ENCODE results near the gene AFF2.

AFF2 gene

DNA sequence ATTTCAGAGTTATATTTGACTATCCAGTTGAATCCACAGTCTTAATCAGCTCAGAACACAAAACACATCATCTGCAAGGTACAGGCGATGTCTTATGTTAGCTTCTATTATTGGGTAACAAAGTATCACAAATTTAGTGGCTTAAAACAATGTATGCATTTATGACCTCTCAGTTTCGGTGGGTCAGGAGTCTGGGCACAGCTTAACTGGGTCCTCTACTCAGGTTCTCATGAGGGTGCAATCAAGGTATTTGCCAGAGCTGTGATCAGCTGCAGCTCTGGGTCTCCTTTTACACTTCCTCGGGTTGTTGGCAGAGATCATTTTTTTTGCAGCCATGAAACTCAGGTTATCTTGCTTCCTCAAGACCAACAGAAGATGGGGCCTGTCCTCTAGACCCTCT, 505.8 kb downstream of the AFF2 start:
- H3K4me3 ChIP-seq (ENCODE audit: low read depth, low read length): no peak overlapping the region

DNA sequence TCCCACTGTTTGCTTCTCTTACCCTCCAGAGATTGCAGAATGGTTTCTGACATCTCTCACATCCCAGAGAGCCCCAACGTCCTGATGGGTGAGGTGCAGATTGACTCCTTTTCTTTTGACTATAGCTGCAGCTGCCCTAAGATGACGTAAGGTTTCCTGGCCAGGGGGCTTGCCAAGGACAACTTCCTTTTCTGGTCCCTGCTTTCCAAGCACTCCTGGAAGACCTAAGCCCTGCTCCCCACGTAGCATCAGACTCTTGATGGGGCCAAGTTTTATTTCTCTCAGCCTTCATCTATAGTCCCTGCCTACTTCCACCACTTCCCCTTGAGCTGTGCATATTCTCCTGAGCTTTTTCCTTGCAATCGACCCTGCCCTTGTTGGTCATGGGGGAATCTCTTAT, 507.0 kb downstream of the AFF2 start:
- TF ChIP-seq, protein P1, sequence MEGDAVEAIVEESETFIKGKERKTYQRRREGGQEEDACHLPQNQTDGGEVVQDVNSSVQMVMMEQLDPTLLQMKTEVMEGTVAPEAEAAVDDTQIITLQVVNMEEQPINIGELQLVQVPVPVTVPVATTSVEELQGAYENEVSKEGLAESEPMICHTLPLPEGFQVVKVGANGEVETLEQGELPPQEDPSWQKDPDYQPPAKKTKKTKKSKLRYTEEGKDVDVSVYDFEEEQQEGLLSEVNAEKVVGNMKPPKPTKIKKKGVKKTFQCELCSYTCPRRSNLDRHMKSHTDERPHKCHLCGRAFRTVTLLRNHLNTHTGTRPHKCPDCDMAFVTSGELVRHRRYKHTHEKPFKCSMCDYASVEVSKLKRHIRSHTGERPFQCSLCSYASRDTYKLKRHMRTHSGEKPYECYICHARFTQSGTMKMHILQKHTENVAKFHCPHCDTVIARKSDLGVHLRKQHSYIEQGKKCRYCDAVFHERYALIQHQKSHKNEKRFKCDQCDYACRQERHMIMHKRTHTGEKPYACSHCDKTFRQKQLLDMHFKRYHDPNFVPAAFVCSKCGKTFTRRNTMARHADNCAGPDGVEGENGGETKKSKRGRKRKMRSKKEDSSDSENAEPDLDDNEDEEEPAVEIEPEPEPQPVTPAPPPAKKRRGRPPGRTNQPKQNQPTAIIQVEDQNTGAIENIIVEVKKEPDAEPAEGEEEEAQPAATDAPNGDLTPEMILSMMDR (IDR thresholded peaks at IDR 0.05; ENCODE audit: low read depth, low read length): no peak
- no peak overlapping the region for H3K4me3 ChIP-seq (ENCODE audit: low read depth, low read length)

More for the DNA sequence above, 505.8 kb downstream of the AFF2 start:
- TF ChIP-seq, protein P1 (IDR thresholded peaks at IDR 0.05; ENCODE audit: low read depth, low read length): no peak

DNA sequence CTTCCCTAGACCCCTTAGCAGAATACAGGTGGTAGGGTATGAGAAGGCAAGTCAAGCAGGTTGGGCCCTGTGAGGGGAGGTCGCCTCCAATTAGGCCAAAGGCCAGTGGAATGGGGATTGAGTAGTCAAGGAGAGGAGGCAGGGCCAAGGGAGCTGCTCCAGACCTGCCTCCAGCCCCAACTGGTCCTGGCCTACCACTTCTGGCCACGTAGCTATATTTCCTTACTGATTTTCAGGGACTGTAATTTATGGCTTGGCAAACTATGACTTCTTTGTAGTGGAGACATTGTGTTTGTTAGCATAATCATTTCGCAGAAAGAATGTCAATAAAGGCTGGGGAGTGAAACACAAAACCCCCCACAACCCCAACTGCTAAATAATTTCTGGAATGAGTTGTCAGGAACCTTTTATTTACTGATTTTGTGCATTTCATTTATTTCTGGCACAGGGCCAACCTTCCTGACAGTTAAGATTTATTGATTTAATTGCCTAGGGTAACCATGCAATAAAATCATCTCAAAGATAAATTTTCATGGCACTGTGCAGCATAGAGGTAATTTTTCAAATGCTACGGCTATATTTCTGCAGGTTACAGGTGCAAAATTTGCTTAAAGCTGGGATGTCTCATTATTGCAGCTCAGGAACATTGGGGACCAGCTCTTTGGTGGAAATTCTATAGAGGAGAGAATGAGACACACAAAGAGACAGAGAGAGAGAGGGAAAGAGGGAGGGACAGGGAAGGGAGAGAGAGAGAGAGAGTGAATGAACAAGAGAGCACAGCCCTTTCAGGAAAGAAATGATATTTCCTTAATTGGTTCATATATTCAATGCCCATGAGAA, 509.8 kb downstream of the AFF2 start:
- no peak overlapping the region for H3K4me3 ChIP-seq (ENCODE audit: low read depth, low read length)
- TF ChIP-seq, protein P1 (IDR thresholded peaks at IDR 0.05; ENCODE audit: low read depth, low read length): no peak

DNA sequence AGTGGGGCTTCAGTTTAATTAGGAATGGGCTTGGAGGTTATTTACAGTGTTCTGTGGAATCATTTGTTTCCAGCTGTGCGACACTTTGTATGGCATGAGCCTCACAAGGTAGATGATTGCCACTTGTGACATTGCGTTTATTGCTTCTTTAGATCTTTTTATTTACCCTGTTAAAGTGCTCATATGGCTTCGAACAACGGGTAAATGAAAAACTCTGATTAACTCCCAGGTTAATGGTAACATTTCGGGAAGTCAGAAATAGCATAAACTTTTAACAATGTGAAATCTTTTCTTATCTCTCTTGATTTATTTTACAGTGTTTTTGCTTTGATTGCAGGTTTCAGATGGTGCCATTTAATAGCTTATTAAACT, 510.4 kb downstream of the AFF2 start:
- no peak overlapping the region for H3K4me3 ChIP-seq (ENCODE audit: low read depth, low read length)
- TF ChIP-seq, protein P1 (IDR thresholded peaks at IDR 0.05; ENCODE audit: low read depth, low read length): no peak

DNA sequence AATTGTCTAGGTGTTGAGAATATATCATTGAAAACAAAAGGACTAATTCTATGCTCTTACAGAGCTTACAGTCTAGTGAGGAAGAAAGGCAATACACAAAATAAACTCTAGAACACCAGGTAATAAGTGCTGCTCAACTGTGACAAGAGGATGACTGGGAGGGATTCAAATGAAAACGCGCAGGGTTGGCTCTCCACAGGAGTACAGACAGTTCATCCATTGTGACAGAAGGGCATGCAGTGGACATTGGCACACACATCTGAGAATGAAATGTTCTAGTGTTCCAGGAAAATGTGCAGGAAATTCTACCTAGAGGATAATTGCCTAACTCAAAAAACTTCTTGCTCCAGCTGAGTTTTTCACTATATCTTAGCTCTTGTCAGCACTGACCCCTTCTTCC, 512.7 kb downstream of the AFF2 start:
- no peak overlapping the region for H3K4me3 ChIP-seq (ENCODE audit: low read depth, low read length)
- TF ChIP-seq, protein P1 (IDR thresholded peaks at IDR 0.05; ENCODE audit: low read depth, low read length): no peak

DNA sequence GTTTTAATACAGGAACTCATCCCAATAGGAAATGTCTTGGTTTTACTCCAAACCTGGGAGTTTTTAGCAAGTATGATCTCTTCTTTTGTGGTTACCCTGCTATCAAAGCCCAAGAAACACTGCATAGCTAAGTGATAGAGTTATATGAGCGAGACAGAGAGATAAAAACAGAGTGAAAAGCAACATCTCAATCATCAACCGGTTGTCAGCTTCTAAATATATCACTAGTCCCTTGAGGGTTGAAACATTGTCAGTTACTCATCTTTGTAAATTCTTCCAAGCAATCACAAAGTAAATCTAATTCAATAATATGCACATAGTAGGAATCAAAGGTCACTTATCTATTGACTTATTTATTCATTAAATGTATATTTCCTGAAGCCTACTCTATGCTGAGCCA, 520.7 kb downstream of the AFF2 start:
- TF ChIP-seq, protein P1 (IDR thresholded peaks at IDR 0.05; ENCODE audit: low read depth, low read length): no peak
- no peak overlapping the region for H3K4me3 ChIP-seq (ENCODE audit: low read depth, low read length)

DNA sequence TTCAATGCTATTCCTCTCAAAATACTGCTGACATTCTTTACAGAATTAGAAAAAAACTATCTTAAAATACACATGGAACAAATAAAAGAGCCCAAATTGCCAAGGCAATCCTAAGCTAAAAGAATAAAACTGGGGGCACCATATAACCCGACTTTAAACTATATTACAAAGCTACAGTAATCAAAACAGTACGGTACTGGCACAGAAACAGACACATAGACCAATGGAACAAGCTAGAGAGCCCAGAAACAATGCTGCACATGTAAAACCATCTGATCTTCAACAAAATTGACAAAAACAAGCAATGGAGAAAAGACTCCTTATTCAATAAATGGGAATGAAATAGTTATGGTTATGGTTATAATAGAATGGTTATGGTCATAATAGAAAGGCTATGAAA, 522.1 kb downstream of the AFF2 start:
- no peak overlapping the region for H3K4me3 ChIP-seq (ENCODE audit: low read depth, low read length)
- TF ChIP-seq, protein P1 (IDR thresholded peaks at IDR 0.05; ENCODE audit: low read depth, low read length): no peak
